Head of caudate nucleus (tissue), 42 donors: ENCODE measurements around the gene OR2H1.
"Not testable (repeated sequence)": the region's sequence is repeated elsewhere in the genome, so short reads cannot be mapped to it uniquely, and the experiment has no call there.

Experiments used
- DNase-seq, 42 donors: peaks; one replicate each; pipeline versions ENCODE4 v3.0.0 to v3.0.0-alpha.2; 2020 to 2021; ENCODE audit warnings: mixed read lengths in 7 of 42
- intact Hi-C: fragments of 100-400 bp; cut with DNase I; formaldehyde crosslinking; loops from one replicate; pipeline ENCODE4 v1.15.0; 2022

Gene OR2H1

DNA sequence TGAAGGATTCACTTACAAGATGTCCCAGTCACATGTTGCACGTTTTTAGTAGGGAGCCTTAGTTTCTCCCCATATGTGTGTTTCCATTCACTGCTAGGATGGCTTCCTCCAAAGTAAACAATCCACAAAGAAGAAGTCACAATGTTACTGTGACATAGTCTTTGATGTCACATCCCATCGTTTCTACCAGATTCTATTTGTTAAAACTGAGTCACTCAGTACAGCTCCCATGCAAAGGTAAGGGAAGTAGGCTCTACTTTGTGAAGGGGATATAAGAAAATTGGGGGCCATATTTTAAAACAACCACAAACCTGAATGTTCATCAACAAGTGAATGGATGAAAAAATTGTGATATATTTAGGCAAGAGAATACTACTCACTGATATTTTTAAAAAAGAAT lies at the start of gene OR2H1, which contains the start of gene OR11A1:
TSS of gene OR2H1 (plus strand) at position 185 of the 400 bp plus-strand sequence. CDS start 4,615 bp downstream, outside the sequence.
TSS of gene OR11A1 (minus strand) at position 101 of the 400 bp plus-strand sequence. CDS start 29,430 bp downstream, outside the sequence.
- DNase-seq, result no peak
- intact Hi-C loops, result no loop called here

GRCh38 chr6:29414588-29414987 lies 42.4 kb upstream of the OR2H1 start, which contains the start of gene OR12D1:
TSS of gene OR12D1 (plus strand) at chr6:29414928.
- no peak for DNase-seq

DNA sequence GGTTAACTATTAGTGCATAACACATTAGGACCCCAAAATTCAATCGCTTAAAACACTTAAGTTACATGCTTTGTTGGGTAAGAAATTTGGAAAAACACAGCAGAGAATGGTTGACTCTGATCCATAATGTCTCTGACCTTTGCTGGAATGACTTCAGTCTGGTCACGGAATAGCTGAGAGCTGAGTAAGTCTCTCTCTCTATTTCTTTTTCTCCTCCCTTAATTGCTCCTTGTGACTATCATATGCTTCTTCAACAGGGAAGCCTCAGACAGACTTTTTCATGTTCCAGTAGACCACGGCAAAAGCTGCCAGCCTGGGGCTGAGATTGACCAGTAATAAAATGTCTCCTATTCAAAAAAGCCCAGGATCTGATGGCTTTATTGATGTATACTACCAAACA lies 37.4 kb upstream of the OR2H1 start:
- DNase-seq, result no peak
- intact Hi-C loops, result no loop called here

More at GRCh38 chr6:29414588-29414987, 42.4 kb upstream of the OR2H1 start, which contains the start of gene OR12D1:
- intact Hi-C loops, result no loop called here

- intact Hi-C loops, result no loop called here
- no peak for DNase-seq
Measured at GRCh38 chr6:29424168-29424567, 32.8 kb upstream of the OR2H1 start.

GRCh38 chr6:29424575-29424974 lies 32.4 kb upstream of the OR2H1 start:
- no peak for DNase-seq
- intact Hi-C loops, result no loop called here

DNA sequence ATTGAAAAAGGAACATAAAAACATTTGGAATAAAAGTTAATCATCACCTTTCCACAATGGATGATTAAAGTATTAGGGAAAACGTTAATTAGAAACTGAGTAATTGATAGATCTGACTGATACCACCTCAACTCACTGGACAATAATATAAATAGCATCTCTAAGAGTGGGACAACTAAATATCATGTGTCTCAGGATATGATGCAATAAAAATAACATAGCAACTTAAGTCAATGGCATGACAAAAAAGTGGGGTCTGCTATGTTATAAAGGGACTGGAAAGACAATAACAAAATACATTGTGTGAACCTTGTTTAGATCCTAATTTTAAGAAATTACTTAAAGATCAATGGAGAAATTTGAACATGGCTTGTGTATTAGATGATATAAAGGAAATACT lies 31.9 kb upstream of the OR2H1 start:
- no peak for DNase-seq
- intact Hi-C loops, result no loop called here

GRCh38 chr6:29426654-29427053 lies 30.3 kb upstream of the OR2H1 start:
- intact Hi-C loops, result no loop called here
- no peak for DNase-seq

GRCh38 chr6:29436730-29437129 lies 20.2 kb upstream of the OR2H1 start:
- DNase-seq, intact Hi-C loops: not testable (repeated sequence)

DNA sequence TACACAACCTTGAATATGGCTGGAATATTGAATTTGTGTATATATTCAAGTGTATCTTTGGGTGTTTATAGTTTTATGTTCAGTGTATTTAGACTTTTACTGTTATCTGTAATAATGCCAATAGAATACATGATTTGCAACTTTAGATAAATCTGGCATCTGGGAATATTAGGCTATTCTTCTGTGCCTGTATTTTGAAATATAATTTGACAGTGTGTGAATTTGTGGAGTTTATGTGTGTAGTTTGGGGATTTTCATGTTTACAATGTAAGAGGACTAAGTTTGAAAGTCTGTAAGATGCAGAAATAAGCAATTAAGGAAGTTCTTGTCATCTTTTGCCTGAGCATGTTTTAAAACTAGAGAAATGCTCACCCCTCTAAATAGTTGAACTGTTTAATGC lies 17.9 kb upstream of the OR2H1 start, which contains the start of gene OR10C1:
TSS of gene OR10C1 (plus strand) at position 301 of the 400 bp plus-strand sequence. CDS start 710 bp downstream, outside the sequence.
- intact Hi-C loops, result no loop called here
- no peak for DNase-seq

- intact Hi-C loops, result no loop called here
- no peak for DNase-seq
Measured at GRCh38 chr6:29442719-29443118, 14.2 kb upstream of the OR2H1 start.

GRCh38 chr6:29444031-29444430 lies 12.9 kb upstream of the OR2H1 start:
- intact Hi-C loops, DNase-seq: not testable (repeated sequence)

- no peak for DNase-seq
- intact Hi-C loops, result no loop called here
Measured at GRCh38 chr6:29447670-29448069, 9.3 kb upstream of the OR2H1 start.

GRCh38 chr6:29451471-29452193 lies 5.3 kb upstream of the OR2H1 start:
- DNase-seq, result no peak
- intact Hi-C loops, result no loop called here

DNA sequence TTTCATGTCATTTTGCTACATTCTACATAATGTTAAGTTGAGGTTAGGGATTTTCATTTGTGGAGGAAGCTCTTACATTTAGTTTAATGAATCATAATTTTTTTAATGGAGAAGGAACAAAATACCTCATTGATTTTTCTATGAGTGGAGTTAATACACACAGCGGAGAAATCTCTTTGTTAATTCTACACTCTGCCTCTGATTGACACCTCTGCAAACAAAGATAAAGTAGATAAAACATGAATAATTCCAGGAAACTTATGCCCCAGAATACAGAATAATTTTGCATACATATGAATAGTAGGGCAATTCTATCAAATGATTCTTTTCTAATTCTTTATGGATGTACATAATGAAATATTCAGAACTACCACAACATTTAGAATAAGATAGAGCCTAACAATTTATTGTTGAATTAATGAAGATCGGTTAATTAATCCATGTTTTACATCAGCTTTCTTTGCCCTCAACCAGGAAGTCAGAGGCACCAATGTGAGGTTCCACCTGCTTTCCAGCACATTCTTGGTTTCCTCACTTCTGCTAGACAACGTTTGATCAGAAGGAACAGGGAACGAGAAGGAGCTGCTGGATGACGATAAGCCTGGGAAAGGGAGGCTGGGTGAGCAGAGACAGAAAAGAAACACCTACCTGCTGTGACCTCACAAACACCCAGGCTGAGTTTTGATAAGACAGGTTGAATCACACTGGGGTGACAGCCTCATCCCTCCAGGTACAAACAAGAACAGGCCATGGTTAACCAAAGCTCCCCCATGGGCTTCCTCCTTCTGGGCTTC lies 4.3 kb downstream of the OR2H1 start:
- intact Hi-C loops, result no loop called here
- DNase-seq, result no peak

DNA sequence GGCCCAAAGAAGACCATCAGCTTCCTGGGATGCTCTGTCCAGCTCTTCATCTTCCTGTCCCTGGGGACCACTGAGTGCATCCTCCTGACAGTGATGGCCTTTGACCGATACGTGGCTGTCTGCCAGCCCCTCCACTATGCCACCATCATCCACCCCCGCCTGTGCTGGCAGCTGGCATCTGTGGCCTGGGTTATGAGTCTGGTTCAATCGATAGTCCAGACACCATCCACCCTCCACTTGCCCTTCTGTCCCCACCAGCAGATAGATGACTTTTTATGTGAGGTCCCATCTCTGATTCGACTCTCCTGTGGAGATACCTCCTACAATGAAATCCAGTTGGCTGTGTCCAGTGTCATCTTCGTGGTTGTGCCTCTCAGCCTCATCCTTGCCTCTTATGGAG lies 5.1 kb downstream of the OR2H1 start:
- intact Hi-C loops, result no loop called here
- DNase-seq, result no peak

GRCh38 chr6:29465279-29465678 lies 8.3 kb downstream of the OR2H1 start:
- DNase-seq, result no peak
- intact Hi-C loops, result no loop called here

DNA sequence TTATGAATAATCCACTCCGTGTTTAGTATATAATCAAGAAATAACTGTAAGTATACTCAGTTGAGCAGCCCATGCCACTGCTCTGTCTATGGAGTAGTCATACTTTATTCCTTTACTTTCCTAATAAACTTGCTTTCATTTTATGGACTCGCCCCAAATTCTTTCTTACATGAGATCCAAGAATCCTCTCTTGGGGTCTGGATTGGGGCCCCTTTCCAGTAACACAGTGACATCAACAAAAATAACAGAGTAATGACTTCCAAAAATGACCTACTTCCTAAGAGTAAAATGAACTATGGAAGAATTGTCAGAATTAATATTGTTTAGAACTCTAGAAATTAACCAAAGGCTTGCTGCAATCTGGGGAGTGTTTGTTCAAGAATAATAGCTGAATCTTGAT lies 8.8 kb downstream of the OR2H1 start:
- intact Hi-C loops, result no loop called here
- DNase-seq, result no peak

- no peak for DNase-seq
- intact Hi-C loops, result no loop called here
Measured at GRCh38 chr6:29466241-29466640, 9.3 kb downstream of the OR2H1 start.

DNA sequence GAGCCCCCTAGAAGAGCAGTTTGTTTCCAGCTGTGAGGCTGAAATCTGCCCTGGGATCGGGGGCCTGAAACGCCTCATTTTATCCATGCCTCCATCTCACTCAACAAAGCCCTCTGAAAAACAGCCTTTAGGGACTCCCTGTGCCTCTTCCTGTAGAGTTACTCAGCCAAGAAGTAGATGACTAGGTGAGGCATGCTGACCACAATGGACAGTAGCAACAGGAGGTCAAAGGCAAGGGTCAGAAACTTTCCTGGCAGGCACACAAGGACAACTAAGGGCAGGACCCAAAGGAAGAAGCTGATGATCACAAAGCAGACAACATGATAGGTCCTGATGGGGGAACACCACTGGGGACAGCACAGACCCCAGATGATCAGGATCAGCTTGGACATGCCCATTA lies 18.0 kb downstream of the OR2H1 start:
- intact Hi-C loops, result no loop called here
- no peak for DNase-seq

GRCh38 chr6:29477923-29478450 lies 21.0 kb downstream of the OR2H1 start:
- DNase-seq, result no peak
- intact Hi-C loops, result no loop called here
